K562 (cell line): ENCODE data around the gene HSPE1. TPM values are rescaled to one million over a fixed set of nuclear protein-coding genes. Genes with fewer than 3 reads are reported as not detected.

Experiments used
- LCOR ChIP-seq: sonication (generic); formaldehyde crosslinking; IDR thresholded peaks from 2 replicates; pipeline ENCODE4 v1.8.0; 2022; ENCODE audit warnings: mild to moderate bottlenecking, missing genetic modification reagents
- MCM7 ChIP-seq, 2 experiments: fragments of 450-650 bp; IDR thresholded peaks; 2 replicates each; pipeline ENCODE4 v1.6.1; 2016 to 2018
- NBN ChIP-seq: fragments of 450-650 bp; IDR thresholded peaks from 2 replicates; pipeline ENCODE4 v1.6.1; 2016; ENCODE audit warnings: low read depth, mild to moderate bottlenecking
- SMARCE1 ChIP-seq: fragments of 450-650 bp; IDR thresholded peaks from 2 replicates; pipeline ENCODE4 v1.7.1; 2016; ENCODE audit warnings: mild to moderate bottlenecking
- ZNF184 ChIP-seq: sonication (generic); formaldehyde crosslinking; IDR thresholded peaks from 2 replicates; pipeline ENCODE4 v1.5.0; 2020; ENCODE audit warnings: missing genetic modification reagents
- ZNF212 ChIP-seq: fragments of 450-650 bp; formaldehyde crosslinking; IDR thresholded peaks from 2 replicates; pipeline ENCODE4 v1.4.0; 2020; ENCODE audit warnings: mild to moderate bottlenecking
- ZNF431 ChIP-seq: sonication (generic); formaldehyde crosslinking; IDR thresholded peaks from 2 replicates; pipeline ENCODE4 v1.8.0; 2022; ENCODE audit warnings: mild to moderate bottlenecking, missing genetic modification reagents
- ZNF584 ChIP-seq: fragments of 200-800 bp; sonication (Bioruptor generic); IDR thresholded peaks from 2 replicates; pipeline ENCODE4 v1.6.1; 2016; ENCODE audit warnings: low read depth, mild to moderate bottlenecking, missing genetic modification characterization, missing compliant biosample characterization
- polyA plus RNA-seq, 8 experiments: library from polyadenylated mRNA; depleted of rRNA in 4 of 8; stranded (reverse) in 5 of 8; unstranded in 3 of 8; fragments of >200 nt; fragmentation: Nextera tagmentation in 2 of 8; fragmentation: Illumina TruSeq in 1 of 8; extraction: Ambion mirVana in 2 of 8; extraction: Trizol in 1 of 8; gene quantifications; 2 replicates each; pipeline versions ENCODE4 v1.2.1 to v1.2.3, GENCODE V29; 2011 to 2014; ENCODE audit warnings: inconsistent platforms in 1 of 8, missing spikeins in 1 of 8
- total RNA-seq, 7 experiments: library from RNA; depleted of rRNA in 6 of 7; stranded (reverse); fragments of >200 nt in 6 of 7; fragmentation: Illumina TruSeq in 2 of 7; extraction: Trizol in 2 of 7; gene quantifications; 2 replicates each; pipeline versions ENCODE4 v1.2.1 to v1.2.3, GENCODE V29; 2011 to 2021; ENCODE audit warnings: low replicate concordance in 1 of 7
- TF ChIP-seq, protein P1 (sequence below), 2 experiments: fragments of 450-650 bp; IDR thresholded peaks; 2 replicates each; pipeline ENCODE4 v1.6.1; 2016
- TF ChIP-seq, protein P2 (sequence below), 2 experiments: fragments of 450-650 bp in 1 of 2; sonication (generic) in 1 of 2; formaldehyde crosslinking in 1 of 2; IDR thresholded peaks; 2 replicates each; pipeline versions ENCODE4 v1.7.1 to v1.9.0; 2016 to 2022; ENCODE audit warnings: inconsistent platforms in 1 of 2, mild to moderate bottlenecking in 1 of 2, missing genetic modification reagents in 1 of 2
- TF ChIP-seq, protein P3 (sequence below): sonication (generic); formaldehyde crosslinking; IDR thresholded peaks from 2 replicates; pipeline ENCODE4 v1.8.0; 2023; ENCODE audit warnings: mild to moderate bottlenecking, missing genetic modification reagents

The HSPE1 gene
- total and polyA plus RNA-seq, 9 of the 15 experiments (the other 6 are each of a cell fraction or from before 2014, with no cell fraction given), result 223 to 1,007 (median 612) TPM

GRCh38 chr2:197499594-197500502, at the start of gene HSPE1, which contains the start of gene HSPD1 (continued):
- TF ChIP-seq, protein P1, sequence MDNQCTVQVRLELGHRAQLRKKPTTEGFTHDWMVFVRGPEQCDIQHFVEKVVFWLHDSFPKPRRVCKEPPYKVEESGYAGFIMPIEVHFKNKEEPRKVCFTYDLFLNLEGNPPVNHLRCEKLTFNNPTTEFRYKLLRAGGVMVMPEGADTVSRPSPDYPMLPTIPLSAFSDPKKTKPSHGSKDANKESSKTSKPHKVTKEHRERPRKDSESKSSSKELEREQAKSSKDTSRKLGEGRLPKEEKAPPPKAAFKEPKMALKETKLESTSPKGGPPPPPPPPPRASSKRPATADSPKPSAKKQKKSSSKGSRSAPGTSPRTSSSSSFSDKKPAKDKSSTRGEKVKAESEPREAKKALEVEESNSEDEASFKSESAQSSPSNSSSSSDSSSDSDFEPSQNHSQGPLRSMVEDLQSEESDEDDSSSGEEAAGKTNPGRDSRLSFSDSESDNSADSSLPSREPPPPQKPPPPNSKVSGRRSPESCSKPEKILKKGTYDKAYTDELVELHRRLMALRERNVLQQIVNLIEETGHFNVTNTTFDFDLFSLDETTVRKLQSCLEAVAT (IDR thresholded peaks at IDR 0.05), result peak; percentile 28 to 87; a peak in 2 of 4 replicates
- no peak for TF ChIP-seq ZNF584
- TF ChIP-seq, protein P2, sequence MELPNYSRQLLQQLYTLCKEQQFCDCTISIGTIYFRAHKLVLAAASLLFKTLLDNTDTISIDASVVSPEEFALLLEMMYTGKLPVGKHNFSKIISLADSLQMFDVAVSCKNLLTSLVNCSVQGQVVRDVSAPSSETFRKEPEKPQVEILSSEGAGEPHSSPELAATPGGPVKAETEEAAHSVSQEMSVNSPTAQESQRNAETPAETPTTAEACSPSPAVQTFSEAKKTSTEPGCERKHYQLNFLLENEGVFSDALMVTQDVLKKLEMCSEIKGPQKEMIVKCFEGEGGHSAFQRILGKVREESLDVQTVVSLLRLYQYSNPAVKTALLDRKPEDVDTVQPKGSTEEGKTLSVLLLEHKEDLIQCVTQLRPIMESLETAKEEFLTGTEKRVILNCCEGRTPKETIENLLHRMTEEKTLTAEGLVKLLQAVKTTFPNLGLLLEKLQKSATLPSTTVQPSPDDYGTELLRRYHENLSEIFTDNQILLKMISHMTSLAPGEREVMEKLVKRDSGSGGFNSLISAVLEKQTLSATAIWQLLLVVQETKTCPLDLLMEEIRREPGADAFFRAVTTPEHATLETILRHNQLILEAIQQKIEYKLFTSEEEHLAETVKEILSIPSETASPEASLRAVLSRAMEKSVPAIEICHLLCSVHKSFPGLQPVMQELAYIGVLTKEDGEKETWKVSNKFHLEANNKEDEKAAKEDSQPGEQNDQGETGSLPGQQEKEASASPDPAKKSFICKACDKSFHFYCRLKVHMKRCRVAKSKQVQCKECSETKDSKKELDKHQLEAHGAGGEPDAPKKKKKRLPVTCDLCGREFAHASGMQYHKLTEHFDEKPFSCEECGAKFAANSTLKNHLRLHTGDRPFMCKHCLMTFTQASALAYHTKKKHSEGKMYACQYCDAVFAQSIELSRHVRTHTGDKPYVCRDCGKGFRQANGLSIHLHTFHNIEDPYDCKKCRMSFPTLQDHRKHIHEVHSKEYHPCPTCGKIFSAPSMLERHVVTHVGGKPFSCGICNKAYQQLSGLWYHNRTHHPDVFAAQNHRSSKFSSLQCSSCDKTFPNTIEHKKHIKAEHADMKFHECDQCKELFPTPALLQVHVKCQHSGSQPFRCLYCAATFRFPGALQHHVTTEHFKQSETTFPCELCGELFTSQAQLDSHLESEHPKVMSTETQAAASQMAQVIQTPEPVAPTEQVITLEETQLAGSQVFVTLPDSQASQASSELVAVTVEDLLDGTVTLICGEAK (IDR thresholded peaks at IDR 0.05), result peak; percentile 88
- TF ChIP-seq, protein P2 (CRISPR knock-in tag; IDR thresholded peaks at IDR 0.05), result no peak
- TF ChIP-seq ZNF184, result no peak
- no peak for TF ChIP-seq ZNF212
- TF ChIP-seq SMARCE1, result no peak
- TF ChIP-seq MCM7 (IDR thresholded peaks at IDR 0.05), result no peak
- TF ChIP-seq LCOR (CRISPR knock-in tag), result peak; percentile 70; the same call in 1 of the 2 replicates
- TF ChIP-seq, protein P3, sequence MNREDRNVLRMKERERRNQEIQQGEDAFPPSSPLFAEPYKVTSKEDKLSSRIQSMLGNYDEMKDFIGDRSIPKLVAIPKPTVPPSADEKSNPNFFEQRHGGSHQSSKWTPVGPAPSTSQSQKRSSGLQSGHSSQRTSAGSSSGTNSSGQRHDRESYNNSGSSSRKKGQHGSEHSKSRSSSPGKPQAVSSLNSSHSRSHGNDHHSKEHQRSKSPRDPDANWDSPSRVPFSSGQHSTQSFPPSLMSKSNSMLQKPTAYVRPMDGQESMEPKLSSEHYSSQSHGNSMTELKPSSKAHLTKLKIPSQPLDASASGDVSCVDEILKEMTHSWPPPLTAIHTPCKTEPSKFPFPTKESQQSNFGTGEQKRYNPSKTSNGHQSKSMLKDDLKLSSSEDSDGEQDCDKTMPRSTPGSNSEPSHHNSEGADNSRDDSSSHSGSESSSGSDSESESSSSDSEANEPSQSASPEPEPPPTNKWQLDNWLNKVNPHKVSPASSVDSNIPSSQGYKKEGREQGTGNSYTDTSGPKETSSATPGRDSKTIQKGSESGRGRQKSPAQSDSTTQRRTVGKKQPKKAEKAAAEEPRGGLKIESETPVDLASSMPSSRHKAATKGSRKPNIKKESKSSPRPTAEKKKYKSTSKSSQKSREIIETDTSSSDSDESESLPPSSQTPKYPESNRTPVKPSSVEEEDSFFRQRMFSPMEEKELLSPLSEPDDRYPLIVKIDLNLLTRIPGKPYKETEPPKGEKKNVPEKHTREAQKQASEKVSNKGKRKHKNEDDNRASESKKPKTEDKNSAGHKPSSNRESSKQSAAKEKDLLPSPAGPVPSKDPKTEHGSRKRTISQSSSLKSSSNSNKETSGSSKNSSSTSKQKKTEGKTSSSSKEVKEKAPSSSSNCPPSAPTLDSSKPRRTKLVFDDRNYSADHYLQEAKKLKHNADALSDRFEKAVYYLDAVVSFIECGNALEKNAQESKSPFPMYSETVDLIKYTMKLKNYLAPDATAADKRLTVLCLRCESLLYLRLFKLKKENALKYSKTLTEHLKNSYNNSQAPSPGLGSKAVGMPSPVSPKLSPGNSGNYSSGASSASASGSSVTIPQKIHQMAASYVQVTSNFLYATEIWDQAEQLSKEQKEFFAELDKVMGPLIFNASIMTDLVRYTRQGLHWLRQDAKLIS (CRISPR knock-in tag), result no peak
- TF ChIP-seq ZNF431, result 0 out of 2 replicates have a peak, but pooled peaks have one; percentile 34
- TF ChIP-seq NBN, result peak; percentile 90
